ENCODE results near the gene FSCN2. TPM values are rescaled to one million over a fixed set of nuclear protein-coding genes. Genes with fewer than 3 reads are reported as not detected.

The FSCN2 gene
- total and polyA plus RNA-seq, 12 donors, result 0.22 to 1.9 (median 0.72) TPM; not detected in 1

Small RNA genes within 50 kb of the gene (small RNA-seq; reads per million reads assigned to genes)
- gene RF00019, result 0 reads per million in 2 donors

Other genes starting within 250 kb of the FSCN2 start
- gene SLC38A10, start 233.1 kb upstream of the FSCN2 start, total RNA-seq, result 100 to 1,000 TPM in 5 of 9 donors, 10 to 100 TPM in 4; 22.5 to 163 (median 102) TPM
- 100 to 1,000 TPM in 2 of 3 donors, 10 to 100 TPM in 1; 17.6 to 190 (median 136) TPM for gene SLC38A10, start 233.1 kb upstream of the FSCN2 start, polyA plus RNA-seq
- gene BAHCC1, start 132.9 kb upstream of the FSCN2 start, total RNA-seq, result 10 to 100 TPM in 8 of 9 donors, 1 to 10 TPM in 1; 1.7 to 35.3 (median 18.5) TPM
- 10 to 100 TPM in 2 of 3 donors, 1 to 10 TPM in 1; 2.1 to 68.0 (median 18.2) TPM for gene BAHCC1, start 132.9 kb upstream of the FSCN2 start, polyA plus RNA-seq
- 1,000 to 10,000 TPM in 8 of 9 donors, 100 to 1,000 TPM in 1; 842 to 6,446 (median 2,440) TPM for gene ACTG1, start 15.6 kb upstream of the FSCN2 start, total RNA-seq
- 1,000 to 10,000 TPM in 2 of 3 donors, 100 to 1,000 TPM in 1; 828 to 1,140 (median 1,059) TPM for gene ACTG1, start 15.6 kb upstream of the FSCN2 start, polyA plus RNA-seq
- gene FAAP100, start 24.0 kb downstream of the FSCN2 start, total RNA-seq, result 10 to 100 TPM in 8 of 9 donors, 1 to 10 TPM in 1; 8.5 to 35.1 (median 29.4) TPM
- 10 to 100 TPM in 2 of 3 donors, 1 to 10 TPM in 1; 2.5 to 89.0 (median 41.0) TPM for gene FAAP100, start 24.0 kb downstream of the FSCN2 start, polyA plus RNA-seq
- 100 to 1,000 TPM in 3 of 9 donors, 10 to 100 TPM in 6; 62.3 to 140 (median 80.9) TPM for gene NPLOC4, start 108.7 kb downstream of the FSCN2 start, total RNA-seq
- 100 to 1,000 TPM in 1 of 3 donors, 10 to 100 TPM in 2; 41.7 to 115 (median 52.5) TPM for gene NPLOC4, start 108.7 kb downstream of the FSCN2 start, polyA plus RNA-seq
- gene TSPAN10, start 108.8 kb downstream of the FSCN2 start, total RNA-seq, result 1 to 10 TPM in 7 of 9 donors, under 1 TPM in 2; 0.18 to 5.9 (median 2.1) TPM
- 1 to 10 TPM in 2 of 3 donors, under 1 TPM in 1; 0.27 to 3.9 (median 2.2) TPM for gene TSPAN10, start 108.8 kb downstream of the FSCN2 start, polyA plus RNA-seq
- gene PDE6G, start 128.2 kb downstream of the FSCN2 start, total RNA-seq, result 1 to 10 TPM in 5 of 9 donors, under 1 TPM in 1, not detected in 3; 0.35 to 2.3 (median 1.7) TPM
- gene PDE6G, start 128.2 kb downstream of the FSCN2 start, polyA plus RNA-seq, result 1 to 10 TPM; 1.2 to 5.9 (median 2.6) TPM
- gene OXLD1, start 138.2 kb downstream of the FSCN2 start, total RNA-seq, result 10 to 100 TPM; 30.9 to 67.0 (median 50.2) TPM
- gene OXLD1, start 138.2 kb downstream of the FSCN2 start, polyA plus RNA-seq, result 100 to 1,000 TPM in 2 of 3 donors, 1 to 10 TPM in 1; 3.7 to 166 (median 120) TPM
- gene CCDC137, start 138.4 kb downstream of the FSCN2 start, total RNA-seq, result 10 to 100 TPM in 8 of 9 donors, 1 to 10 TPM in 1; 7.5 to 23.5 (median 15.6) TPM
- gene CCDC137, start 138.4 kb downstream of the FSCN2 start, polyA plus RNA-seq, result 10 to 100 TPM; 12.6 to 46.0 (median 15.0) TPM
- 10 to 100 TPM; 22.2 to 40.3 (median 29.9) TPM for gene ARL16, start 155.4 kb downstream of the FSCN2 start, total RNA-seq
- gene ARL16, start 155.4 kb downstream of the FSCN2 start, polyA plus RNA-seq, result 100 to 1,000 TPM in 1 of 3 donors, 10 to 100 TPM in 2; 18.5 to 105 (median 79.8) TPM
- gene HGS, start 155.6 kb downstream of the FSCN2 start, total RNA-seq, result 100 to 1,000 TPM in 3 of 9 donors, 10 to 100 TPM in 6; 51.7 to 167 (median 95.4) TPM
- 100 to 1,000 TPM; 130 to 384 (median 300) TPM for gene HGS, start 155.6 kb downstream of the FSCN2 start, polyA plus RNA-seq
- gene MRPL12, start 175.0 kb downstream of the FSCN2 start, total RNA-seq, result 10 to 100 TPM; 24.0 to 98.8 (median 85.2) TPM
- 100 to 1,000 TPM in 2 of 3 donors, 10 to 100 TPM in 1; 60.7 to 159 (median 141) TPM for gene MRPL12, start 175.0 kb downstream of the FSCN2 start, polyA plus RNA-seq
- 10 to 100 TPM in 8 of 9 donors, 1 to 10 TPM in 1; 8.8 to 36.1 (median 19.6) TPM for gene SLC25A10, start 183.9 kb downstream of the FSCN2 start, total RNA-seq
- 10 to 100 TPM in 2 of 3 donors, 1 to 10 TPM in 1; 3.5 to 33.1 (median 29.2) TPM for gene SLC25A10, start 183.9 kb downstream of the FSCN2 start, polyA plus RNA-seq